ENCODE measurements around the gene CIBAR2. TPM values are rescaled to one million over a fixed set of nuclear protein-coding genes. Genes with fewer than 3 reads are reported as not detected.

The CIBAR2 gene
- total RNA-seq, 2 experiments from 2014 or later, result 0.50 TPM; not detected in 1

DNA sequence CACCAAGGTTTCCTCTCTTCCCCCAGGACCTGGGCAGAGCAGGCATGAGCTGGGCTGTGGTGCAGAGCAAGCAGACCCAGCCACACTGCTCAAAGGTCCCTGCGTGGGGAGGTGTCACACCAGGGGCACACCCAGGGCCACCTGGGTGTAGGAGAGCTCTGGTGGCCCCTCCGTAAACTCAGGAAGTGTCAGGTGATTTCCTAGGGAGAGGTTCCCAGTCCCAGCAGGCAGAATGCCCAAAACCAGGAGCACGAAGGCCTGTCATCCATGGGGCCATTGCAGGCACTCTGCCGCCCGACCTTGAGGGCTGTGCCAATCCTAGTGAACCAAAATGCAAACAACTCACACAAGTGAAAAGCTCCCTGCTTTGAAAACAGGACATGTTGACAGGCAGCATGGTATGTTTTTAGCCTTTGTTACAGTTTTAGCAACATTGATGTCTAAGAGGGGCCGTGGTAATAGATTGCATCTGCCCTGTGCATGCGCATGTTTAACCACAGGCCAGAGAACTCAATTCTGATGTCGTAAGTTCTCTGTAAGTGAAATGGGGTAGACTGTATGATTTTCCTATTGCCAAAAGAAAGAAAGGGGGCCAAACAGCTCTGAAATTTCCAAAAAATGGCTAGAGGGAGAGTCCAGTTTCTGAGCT lies 21.3 kb downstream of the CIBAR2 start:
- Histone ChIP-seq H3K4me1 (ENCODE audit: insufficient read depth, low read length, poor library complexity, severe bottlenecking) (peaks cover 21% of the 10 kb centered on the region), H4K20me1 (ENCODE audit: insufficient read depth, low read length) (no peaks in the 10 kb centered on the region), H3K4me2 (ENCODE audit: low read length) (peak overlapping the region; percentile 41), H3K9me2 (ENCODE audit: insufficient read depth, low read length) (no peaks in the 10 kb centered on the region), H3K27ac (ENCODE audit: low read depth, low read length, poor library complexity, severe bottlenecking) (no peak overlapping the region), H2AFZ (ENCODE audit: low read length) (peak overlapping the region; percentile 74), H3K4me3 (ENCODE audit: low read depth, low read length, poor library complexity, severe bottlenecking) (no peak overlapping the region), H3K9me3 (ENCODE audit: low read length) (no peaks in the 10 kb centered on the region), H3K79me2 (ENCODE audit: insufficient read depth, low read depth, low read length) (no peaks in the 10 kb centered on the region), H3K36me3 (ENCODE audit: insufficient read depth, low read length) (no peaks in the 10 kb centered on the region)
- TF ChIP-seq EZH2phosphoT487 (IDR thresholded peaks at IDR 0.05; ENCODE audit: borderline replicate concordance, low read depth, low read length), result no peak
- TF ChIP-seq, protein P1, sequence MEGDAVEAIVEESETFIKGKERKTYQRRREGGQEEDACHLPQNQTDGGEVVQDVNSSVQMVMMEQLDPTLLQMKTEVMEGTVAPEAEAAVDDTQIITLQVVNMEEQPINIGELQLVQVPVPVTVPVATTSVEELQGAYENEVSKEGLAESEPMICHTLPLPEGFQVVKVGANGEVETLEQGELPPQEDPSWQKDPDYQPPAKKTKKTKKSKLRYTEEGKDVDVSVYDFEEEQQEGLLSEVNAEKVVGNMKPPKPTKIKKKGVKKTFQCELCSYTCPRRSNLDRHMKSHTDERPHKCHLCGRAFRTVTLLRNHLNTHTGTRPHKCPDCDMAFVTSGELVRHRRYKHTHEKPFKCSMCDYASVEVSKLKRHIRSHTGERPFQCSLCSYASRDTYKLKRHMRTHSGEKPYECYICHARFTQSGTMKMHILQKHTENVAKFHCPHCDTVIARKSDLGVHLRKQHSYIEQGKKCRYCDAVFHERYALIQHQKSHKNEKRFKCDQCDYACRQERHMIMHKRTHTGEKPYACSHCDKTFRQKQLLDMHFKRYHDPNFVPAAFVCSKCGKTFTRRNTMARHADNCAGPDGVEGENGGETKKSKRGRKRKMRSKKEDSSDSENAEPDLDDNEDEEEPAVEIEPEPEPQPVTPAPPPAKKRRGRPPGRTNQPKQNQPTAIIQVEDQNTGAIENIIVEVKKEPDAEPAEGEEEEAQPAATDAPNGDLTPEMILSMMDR (conservative IDR thresholded peaks at IDR 0.05; ENCODE audit: low read length), result no peak
- no TSS peak for BruUV-seq (replicated peaks)
- intact Hi-C loops (cut with micrococcal nuclease; ENCODE audit: unreplicated experiment), result no loop called here
- peak; percentile 30 for DNase-seq (ENCODE audit: low spot score)
- CTCF ChIA-PET (ENCODE audit: unreplicated experiment), result interaction anchor here (1.2 kb wide), 1 partner anchor 12 kb away, joined by 3 read pairs; no protein-coding TSS in a partner anchor
- POLR2A ChIA-PET, result interaction anchor here (0.6 to 1.0 kb wide), 3 partner anchors 12 to 404 kb away, joined by 3 to 4 read pairs (median 4); no protein-coding TSS in a partner anchor

- H3K79me2 ChIP-seq (ENCODE audit: insufficient read depth, low read depth, low read length), result no peaks in the 10 kb centered on the region
- intact Hi-C loops (cut with micrococcal nuclease; ENCODE audit: unreplicated experiment), result no loop called here
- peaks cover 25% of the 10 kb centered on the region for H3K4me1 ChIP-seq (ENCODE audit: insufficient read depth, low read length, poor library complexity, severe bottlenecking)
- no peak overlapping the region for H3K4me2 ChIP-seq (ENCODE audit: low read length)
- ChIA-PET CTCF (ENCODE audit: unreplicated experiment) (interaction anchor here (1.2 kb wide), 1 partner anchor 13 kb away, joined by 3 read pairs; no protein-coding TSS in a partner anchor), POLR2A (no interaction called here)
- no peak overlapping the region for H3K27ac ChIP-seq (ENCODE audit: low read depth, low read length, poor library complexity, severe bottlenecking)
- H3K36me3 ChIP-seq (ENCODE audit: insufficient read depth, low read length), result no peaks in the 10 kb centered on the region
- no peak overlapping the region for H2AFZ ChIP-seq (ENCODE audit: low read length)
- no peak for TF ChIP-seq EZH2phosphoT487 (IDR thresholded peaks at IDR 0.05; ENCODE audit: borderline replicate concordance, low read depth, low read length)
- TF ChIP-seq, protein P1 (conservative IDR thresholded peaks at IDR 0.05; ENCODE audit: low read length), result no peak
- no peaks in the 10 kb centered on the region for H4K20me1 ChIP-seq (ENCODE audit: insufficient read depth, low read length)
- H3K9me2 ChIP-seq (ENCODE audit: insufficient read depth, low read length), result no peaks in the 10 kb centered on the region
- DNase-seq (ENCODE audit: low spot score), result no peak
- BruUV-seq (replicated peaks), result no TSS peak
- no peaks in the 10 kb centered on the region for H3K9me3 ChIP-seq (ENCODE audit: low read length)
- H3K4me3 ChIP-seq (ENCODE audit: low read depth, low read length, poor library complexity, severe bottlenecking), result no peak overlapping the region
Observed at GRCh38 chr16:85090181-85090580, 22.1 kb downstream of the CIBAR2 start.

DNA sequence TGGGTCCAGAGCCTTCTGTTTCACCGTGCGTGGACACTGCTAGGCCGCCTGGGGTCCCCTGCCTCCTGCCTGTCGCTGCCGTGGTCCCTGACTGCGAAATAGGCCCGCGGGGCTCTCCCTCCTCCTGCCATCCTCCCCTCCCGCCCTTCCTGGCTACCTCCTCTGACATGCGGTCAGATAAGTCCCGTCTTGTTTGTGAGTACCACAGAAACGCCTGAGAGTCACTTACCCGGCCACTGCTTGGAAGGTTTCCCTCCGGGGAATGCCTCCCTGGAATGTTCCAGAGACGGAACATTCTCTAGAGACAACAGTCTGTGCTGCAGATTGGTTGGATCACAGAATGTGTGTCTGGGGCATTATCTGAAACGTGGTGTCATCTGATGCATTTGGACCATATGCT lies 22.7 kb downstream of the CIBAR2 start:
- H4K20me1 ChIP-seq (ENCODE audit: insufficient read depth, low read length), result no peaks in the 10 kb centered on the region
- BruUV-seq (replicated peaks), result no TSS peak
- no peak overlapping the region for H3K27ac ChIP-seq (ENCODE audit: low read depth, low read length, poor library complexity, severe bottlenecking)
- no peaks in the 10 kb centered on the region for H3K9me2 ChIP-seq (ENCODE audit: insufficient read depth, low read length)
- POLR2A ChIA-PET, result no interaction called here
- H3K9me3 ChIP-seq (ENCODE audit: low read length), result no peaks in the 10 kb centered on the region
- no peak overlapping the region for H3K4me2 ChIP-seq (ENCODE audit: low read length)
- H2AFZ ChIP-seq (ENCODE audit: low read length), result no peak overlapping the region
- H3K4me3 ChIP-seq (ENCODE audit: low read depth, low read length, poor library complexity, severe bottlenecking), result no peak overlapping the region
- no peaks in the 10 kb centered on the region for H3K36me3 ChIP-seq (ENCODE audit: insufficient read depth, low read length)
- DNase-seq (ENCODE audit: low spot score), result no peak
- CTCF ChIA-PET (ENCODE audit: unreplicated experiment), result no interaction called here
- intact Hi-C loops (cut with micrococcal nuclease; ENCODE audit: unreplicated experiment), result loop anchor here (5.0 kb wide), 1 partner anchor 77 kb away; the partner anchor contains the start of gene ZDHHC7
- peaks cover 31% of the 10 kb centered on the region for H3K4me1 ChIP-seq (ENCODE audit: insufficient read depth, low read length, poor library complexity, severe bottlenecking)
- TF ChIP-seq EZH2phosphoT487 (IDR thresholded peaks at IDR 0.05; ENCODE audit: borderline replicate concordance, low read depth, low read length), result no peak
- TF ChIP-seq, protein P1 (conservative IDR thresholded peaks at IDR 0.05; ENCODE audit: low read length), result no peak
- no peaks in the 10 kb centered on the region for H3K79me2 ChIP-seq (ENCODE audit: insufficient read depth, low read depth, low read length)

Measured in OCI-LY7 (cell line).